HG02588 (cell line): ENCODE results near the gene SRF.
A peak's percentile ranks its signal among the peaks of the same experiment; 100 is the strongest.

Experiments
- ATAC-seq: cut with Tn5 transposase; IDR thresholded peaks from one replicate; pipeline ENCODE4 v1.9.1; 2021; ENCODE audit warnings: mild to moderate bottlenecking, moderate library complexity; ENCODE audit not compliant: unreplicated experiment

Gene SRF

GRCh38 chr6:43146709-43147688 is 24.1 kb upstream of the SRF start:
- no peak for ATAC-seq

- ATAC-seq: no peak
Observed at GRCh38 chr6:43147691-43148477, 23.2 kb upstream of the SRF start.

DNA sequence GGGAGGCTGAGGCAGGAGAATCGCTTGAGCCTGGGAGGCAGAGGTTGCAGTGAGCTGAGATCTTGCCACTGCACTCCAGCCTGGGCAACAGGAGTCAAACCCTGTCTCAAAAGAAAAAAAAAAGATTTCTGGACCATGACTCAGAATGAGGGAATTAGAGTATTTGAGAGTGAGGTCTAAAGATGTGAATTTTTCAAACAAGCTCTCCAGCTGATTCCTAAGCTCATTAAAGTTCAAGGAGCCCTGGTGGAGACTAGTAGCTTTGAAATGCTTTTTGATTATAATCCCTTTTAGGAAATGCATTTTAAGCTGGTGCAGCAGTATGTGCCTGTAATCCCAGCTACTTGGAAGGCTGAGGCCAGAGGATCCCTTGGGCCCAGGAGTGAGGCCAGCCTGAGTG is 21.8 kb upstream of the SRF start:
- no peak for ATAC-seq

DNA sequence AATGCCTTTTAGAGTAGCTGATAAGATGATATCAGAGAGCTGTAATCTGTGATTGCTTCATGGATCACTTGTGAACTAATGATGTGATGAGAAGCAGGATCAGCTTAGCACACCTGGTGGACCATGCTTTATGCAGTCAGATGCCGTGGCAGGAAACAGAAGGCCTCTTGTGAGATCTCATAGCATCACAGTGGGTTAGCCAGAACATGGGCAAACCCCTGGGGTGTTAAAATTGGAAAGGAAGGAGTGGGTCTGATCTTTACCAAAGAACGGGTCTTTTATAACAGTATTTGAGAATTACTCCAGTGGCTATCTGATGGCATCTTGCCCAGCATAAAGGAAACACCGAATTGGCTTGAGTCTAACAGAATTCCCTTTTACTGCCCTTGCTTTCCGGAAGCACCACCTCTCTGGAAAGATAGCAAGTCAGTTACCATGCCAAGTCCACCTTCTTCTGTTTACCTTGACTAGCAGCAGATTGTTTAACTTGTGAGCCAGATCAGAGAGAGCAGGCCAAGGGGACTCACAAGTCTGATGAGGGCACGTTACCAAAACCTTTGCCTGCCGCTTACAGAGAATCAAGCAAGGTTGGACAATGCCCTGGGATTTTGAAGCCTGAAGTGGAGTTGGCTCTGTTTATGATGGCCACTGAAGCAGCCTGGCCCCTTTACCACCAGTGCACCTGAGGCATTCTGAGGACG is 20.9 kb upstream of the SRF start:
- no peak for ATAC-seq

- ATAC-seq: no peak
Observed at GRCh38 chr6:43159599-43159998, 11.5 kb upstream of the SRF start.

- no peak for ATAC-seq
Observed at GRCh38 chr6:43163899-43164298, 7.2 kb upstream of the SRF start.

- no peak for ATAC-seq
Observed at GRCh38 chr6:43170417-43170930, 595 bp upstream of the SRF start.

DNA sequence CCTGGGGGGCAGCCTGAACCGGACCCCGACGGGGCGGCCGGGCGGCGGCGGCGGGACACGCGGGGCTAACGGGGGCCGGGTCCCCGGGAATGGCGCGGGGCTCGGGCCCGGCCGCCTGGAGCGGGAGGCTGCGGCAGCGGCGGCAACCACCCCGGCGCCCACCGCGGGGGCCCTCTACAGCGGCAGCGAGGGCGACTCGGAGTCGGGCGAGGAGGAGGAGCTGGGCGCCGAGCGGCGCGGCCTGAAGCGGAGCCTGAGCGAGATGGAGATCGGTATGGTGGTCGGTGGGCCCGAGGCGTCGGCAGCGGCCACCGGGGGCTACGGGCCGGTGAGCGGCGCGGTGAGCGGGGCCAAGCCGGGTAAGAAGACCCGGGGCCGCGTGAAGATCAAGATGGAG is 636 bp downstream of the SRF start:
- ATAC-seq: peak; percentile 3

- no peak for ATAC-seq
Observed at GRCh38 chr6:43172104-43173007, 1.3 kb downstream of the SRF start.

- no peak for ATAC-seq
Observed at GRCh38 chr6:43173591-43174262, 2.7 kb downstream of the SRF start.

DNA sequence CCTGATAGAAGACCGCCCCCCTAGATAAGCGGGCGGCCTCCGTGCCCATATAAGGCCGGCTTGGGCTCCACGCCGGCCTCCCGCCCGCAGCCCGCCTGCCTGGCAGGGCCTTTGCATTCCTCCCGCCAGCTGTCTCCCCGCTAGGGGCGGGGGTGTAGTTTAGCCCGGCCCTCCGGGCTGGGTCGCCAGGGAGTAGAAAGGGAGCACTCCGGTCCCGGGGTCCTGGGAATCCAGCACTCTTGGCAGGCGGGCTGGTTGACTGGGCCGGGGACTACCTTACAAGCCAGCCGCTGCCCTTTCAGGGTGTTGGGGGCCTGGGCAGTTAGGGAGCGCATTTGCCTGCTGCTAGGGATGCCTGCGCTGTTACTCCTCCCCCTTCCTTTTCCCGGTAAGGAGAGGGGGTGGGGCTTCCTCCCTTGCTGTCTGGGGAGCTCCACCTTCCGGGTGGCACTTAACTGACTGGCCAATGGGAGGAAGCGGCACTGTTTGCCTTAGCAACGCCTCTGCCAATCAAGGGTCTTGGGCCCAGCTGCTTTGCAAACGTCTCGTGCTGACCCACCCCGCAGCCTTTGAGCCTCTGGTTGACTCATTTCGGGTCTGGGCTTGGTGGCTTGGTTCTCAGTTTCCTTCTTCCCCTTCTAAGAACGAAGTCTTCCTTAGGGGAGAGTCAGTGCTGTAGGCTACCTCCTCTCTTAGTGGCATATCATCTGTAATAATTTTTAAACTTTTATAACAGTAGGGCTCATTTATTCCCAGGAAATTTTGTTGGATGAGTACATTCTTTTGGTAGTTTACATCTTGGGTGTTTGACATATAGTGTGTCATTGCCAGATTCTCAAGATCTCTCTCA is 3.4 kb downstream of the SRF start:
- peak; percentile 67 for ATAC-seq

- no peak for ATAC-seq
Observed at GRCh38 chr6:43175676-43176422, 4.8 kb downstream of the SRF start.

DNA sequence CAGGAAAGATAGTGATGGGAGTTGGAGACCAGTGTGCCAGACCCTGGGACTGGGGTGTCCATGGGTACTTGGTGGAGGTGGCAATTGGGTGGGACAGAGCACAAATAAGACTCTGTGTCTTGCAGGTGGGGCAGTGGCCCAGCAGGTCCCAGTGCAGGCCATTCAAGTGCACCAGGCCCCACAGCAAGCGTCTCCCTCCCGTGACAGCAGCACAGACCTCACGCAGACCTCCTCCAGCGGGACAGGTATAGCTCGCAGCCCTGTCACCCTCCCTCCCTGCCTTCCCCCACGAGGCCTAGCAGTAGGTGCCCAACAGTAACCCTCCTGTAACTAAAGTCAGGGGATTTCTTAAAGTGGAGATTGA is 5.3 kb downstream of the SRF start:
- no peak for ATAC-seq

- no peak for ATAC-seq
Observed at GRCh38 chr6:43178150-43178549, 7.1 kb downstream of the SRF start.

DNA sequence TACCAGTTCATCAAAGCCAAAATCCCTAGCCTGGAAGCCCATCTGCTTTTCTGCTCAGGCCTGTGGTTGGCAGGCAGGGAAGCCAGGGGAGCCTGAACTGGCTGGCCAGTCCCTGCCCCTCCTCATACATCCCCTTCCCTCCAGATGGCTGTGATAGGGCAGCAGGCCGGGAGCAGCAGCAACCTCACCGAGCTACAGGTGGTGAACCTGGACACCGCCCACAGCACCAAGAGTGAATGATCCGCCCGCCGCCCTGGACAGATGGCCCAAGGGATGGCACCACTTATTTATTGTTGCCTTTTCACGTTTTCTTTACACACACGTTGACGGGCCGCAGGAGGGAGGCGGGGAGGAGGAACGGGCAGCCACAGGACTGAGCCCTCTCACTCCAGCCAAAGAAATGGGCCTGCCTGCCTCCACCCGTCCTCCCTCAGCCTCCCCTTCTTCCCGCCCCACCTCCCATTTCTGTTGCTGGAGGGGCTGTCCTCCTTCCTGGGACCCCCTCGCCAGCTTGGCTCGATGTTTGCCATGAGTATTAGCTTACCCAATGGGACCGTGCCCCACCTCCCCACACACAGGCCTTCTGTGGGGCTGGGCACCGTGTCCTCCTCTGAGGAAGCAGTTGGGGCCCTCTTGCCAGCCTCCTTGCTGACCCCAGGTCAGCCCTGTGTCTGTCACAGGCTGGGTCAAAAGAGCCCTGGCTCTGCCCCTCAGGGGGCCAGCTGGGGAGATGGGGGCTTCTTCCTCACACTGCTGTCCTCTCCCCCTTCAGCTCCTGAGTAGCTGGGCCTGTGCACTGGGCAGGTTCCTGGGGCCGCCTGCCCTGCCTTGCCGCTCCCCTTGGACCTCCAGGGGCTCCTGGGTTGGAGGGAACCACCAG is 8.1 kb downstream of the SRF start:
- no peak for ATAC-seq

DNA sequence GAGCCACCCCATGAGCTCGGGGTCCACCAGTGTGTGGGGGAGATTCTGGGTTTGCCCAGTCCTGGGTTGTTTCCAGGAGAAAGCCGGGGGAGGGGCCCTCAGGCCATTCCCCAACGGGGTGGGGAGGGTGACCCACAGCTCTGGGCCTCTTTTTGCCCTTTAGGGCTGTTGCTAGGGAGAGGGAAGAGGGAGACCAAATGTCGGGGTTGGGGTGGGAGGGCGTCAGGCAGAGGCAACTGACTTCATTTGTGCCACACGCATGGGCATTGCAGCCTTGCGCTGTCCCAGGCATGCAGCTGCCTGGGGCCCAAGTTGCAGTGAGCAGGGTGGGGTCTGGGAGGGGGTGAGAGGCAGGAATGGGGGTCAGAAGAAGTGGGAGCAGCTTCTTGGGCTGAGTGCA is 9.0 kb downstream of the SRF start:
- no peak for ATAC-seq

DNA sequence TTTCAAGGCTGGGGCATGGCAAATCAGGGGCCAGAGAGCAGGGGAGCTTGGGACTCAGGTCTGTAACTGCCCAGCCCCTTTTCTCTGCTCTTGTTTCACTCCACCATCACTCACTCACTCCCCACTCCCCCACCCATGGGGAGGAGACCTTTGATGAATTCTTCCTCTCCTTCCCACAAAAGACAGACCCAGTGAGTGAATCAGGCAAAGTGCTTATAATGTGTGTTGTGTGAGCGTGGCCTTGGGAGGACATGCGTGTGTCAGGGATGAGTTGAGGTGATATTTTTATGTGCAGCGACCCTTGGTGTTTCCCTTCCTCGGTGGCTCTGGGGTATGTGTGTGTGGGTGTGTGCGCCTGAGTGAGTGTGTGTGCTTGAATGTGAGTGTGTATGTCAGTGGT is 9.9 kb downstream of the SRF start:
- no peak for ATAC-seq
